GM12873 (cell line): ENCODE measurements around the gene EXOC2.

Experiments
- TF ChIP-seq, protein P1 (sequence below): IDR thresholded peaks from 2 replicates; pipeline ENCODE4 v1.5.1; 2012; ENCODE audit warnings: low read depth, mild to moderate bottlenecking, moderate library complexity, low read length, control low read depth; ENCODE audit not compliant: insufficient read depth; ENCODE audit errors: missing control alignments

The EXOC2 gene

DNA sequence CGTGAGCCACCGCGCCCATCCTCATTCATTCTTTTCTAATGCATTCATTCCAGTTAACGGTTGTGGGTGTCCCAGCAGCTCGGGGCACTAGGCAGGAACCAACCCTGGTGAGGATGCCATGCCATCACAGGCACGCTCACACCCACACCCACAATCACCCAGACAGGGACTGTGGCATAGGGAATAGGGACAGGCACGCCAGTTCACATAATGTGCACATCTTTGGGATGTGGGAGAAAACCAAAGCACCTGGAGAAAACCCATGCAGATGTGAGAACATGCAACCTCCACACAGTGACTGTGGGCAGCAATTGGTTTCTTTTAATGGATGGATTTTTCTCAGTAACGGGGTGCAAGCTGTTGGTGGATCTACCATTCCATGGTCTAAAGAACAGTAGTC is 237.1 kb downstream of the EXOC2 start:
- TF ChIP-seq, protein P1, sequence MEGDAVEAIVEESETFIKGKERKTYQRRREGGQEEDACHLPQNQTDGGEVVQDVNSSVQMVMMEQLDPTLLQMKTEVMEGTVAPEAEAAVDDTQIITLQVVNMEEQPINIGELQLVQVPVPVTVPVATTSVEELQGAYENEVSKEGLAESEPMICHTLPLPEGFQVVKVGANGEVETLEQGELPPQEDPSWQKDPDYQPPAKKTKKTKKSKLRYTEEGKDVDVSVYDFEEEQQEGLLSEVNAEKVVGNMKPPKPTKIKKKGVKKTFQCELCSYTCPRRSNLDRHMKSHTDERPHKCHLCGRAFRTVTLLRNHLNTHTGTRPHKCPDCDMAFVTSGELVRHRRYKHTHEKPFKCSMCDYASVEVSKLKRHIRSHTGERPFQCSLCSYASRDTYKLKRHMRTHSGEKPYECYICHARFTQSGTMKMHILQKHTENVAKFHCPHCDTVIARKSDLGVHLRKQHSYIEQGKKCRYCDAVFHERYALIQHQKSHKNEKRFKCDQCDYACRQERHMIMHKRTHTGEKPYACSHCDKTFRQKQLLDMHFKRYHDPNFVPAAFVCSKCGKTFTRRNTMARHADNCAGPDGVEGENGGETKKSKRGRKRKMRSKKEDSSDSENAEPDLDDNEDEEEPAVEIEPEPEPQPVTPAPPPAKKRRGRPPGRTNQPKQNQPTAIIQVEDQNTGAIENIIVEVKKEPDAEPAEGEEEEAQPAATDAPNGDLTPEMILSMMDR = no peak

DNA sequence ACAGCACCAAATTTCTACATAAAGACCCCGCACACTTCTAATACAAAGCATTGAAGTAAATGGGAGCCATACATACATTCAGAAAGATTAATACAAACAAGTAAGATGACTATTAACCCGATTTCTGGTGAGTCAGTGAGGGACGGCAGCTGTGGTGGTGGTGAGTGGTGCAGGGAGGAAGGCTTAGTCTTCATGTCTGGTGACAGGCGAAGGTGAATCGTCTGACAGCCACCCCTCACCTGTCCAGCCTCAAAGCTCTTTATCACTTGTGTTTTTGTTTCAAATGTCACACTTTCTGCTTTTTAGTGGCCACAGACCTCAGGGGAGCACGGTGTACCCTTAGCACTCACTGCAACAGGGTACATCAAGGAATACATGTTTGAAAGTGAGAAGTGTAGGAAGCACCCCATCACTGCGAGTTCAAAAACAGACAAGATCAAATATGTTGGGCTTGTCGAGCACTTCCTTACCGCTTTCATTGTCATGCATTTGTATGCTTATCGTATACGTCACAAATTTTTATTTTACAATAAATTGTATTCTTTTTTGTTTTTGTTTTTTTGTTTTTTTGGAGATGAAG is 237.8 kb downstream of the EXOC2 start:
- TF ChIP-seq, protein P1 = no peak

DNA sequence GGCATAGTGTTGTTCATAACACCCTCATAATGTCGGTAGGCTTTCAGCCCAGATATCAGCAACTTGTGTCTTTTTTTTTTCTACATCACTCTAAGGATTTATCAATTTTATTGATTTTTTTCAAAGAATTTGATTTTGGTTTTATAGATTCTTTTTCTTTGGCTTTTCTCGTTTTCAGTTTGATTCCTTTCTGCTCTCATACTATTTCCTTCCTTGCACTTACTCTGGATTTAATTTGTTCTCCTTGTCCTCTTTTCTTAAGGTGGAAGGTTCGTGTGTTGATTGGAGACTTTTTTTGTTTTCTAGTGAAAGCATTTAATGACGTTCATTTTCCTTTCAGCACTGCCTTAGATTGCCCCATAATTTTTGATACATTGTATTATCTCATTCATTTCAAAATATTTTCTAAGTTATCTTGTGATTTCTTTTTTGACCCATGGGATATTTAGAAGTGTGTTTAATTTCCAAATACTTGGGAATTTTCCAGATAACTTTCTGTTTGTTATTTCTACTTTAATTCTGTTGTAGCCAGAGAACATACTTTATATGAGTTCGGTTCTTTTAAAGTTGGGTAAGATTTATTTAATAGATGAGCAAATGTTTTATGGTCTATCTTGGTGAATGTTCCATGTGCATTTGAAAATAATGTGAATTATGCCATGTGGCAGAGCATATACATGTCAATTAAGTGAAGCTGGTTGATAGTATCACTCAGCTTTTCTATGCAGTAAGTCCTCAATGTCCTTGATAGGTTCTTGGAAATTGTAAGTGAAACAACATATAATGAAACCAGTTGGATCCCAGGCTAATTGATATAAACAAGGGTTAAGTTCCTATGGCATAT is 238.6 kb downstream of the EXOC2 start:
- TF ChIP-seq, protein P1 = no peak

DNA sequence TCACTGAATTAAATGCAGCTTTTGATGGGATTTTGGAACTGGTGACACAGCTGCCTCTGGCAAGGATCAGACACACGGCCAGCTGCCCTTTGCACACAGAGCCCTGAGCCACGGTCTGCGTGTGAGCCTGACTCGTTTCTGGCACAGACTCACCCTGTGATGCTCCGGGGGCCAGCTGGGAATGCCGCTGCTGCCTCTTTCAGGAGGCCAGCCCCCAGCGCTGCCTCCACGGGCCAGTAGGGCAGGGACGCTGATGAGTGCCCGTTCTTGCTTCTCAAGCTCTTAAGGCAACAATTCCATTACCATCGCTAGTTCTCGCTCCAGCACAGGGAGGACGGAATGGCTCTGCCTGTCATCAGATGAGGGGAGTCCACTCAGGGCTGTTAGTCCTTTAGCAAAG is 239.8 kb downstream of the EXOC2 start:
- TF ChIP-seq, protein P1 = no peak

DNA sequence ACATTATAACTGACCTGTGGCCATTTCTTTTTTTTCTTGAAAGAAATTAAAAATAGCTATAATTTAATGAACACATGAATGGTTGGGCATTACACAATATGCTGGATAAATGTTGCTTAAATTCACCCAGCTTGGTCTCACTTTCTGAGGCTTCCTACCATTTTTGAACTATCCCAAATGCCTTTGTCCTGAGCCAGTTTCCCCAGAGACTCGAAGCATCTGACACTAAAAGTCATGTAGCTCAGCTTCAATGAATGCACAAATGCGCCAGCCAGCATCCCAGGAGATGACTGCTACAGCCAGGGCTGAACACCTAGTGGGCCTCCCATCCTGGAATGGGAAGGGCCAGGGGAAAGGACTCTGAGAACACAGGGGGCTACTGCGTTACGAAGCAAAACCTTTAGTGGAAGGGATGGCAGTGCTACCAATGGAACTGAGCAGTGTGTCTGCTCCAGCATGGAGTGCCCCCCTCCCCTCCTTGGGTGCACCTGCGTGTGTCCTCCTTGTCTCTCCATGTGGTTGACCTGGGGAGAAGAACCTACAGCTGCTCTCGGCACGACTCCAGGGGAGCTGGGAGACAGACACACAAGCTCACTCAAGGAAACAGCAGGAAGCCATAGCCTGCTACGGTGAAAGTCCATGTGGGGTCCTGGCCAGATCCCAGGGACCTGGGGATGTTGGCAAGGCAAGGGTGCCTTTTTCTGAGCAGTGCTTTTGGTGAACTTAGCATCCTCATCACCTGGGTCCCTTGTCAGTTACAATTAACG is 240.5 kb downstream of the EXOC2 start:
- TF ChIP-seq, protein P1 = no peak

DNA sequence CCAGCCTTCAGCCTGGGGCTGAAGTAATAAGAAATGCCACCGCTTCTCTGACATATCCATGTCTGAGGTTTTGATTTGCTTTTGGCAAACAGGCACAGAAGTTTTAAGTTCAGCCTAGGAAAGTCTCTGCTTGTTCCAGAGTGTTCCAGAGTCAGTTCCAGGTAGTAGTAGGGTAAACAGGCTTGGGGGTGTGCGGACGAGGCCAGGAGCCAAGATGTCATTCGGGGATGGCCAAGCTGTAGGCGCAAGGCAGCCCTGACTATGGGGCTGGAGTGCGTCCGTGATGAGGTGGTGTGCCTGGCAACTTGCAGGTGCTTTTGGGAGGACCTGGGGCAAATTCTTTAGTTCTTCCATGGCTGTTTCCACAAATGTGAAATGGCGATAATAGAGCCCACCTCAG is 241.1 kb downstream of the EXOC2 start:
- TF ChIP-seq, protein P1 = no peak

DNA sequence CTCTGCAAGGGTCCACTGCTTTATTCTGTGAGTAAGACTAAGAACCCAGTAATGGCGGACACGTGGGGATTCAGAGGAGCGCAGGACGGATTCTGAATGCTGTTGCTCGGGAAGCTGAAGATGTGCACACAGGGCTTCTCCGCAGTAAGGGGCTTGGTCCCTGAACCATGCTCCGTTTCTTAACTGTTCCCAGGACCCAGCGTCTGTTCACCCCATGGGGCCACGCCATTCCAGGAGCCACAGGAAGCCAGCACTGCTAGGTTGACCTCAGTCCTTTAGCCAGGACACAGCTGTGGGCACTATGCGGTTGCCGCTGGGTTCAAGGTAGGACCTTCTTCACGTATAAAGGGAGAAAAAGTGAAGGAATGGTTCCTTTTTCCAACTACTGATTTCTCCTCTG is 241.6 kb downstream of the EXOC2 start:
- TF ChIP-seq, protein P1 = no peak
